AML-193 (cell line): ENCODE measurements around the gene NPL.

Experiments used
- DNase-seq, 2 experiments: peaks; one replicate each; lab custom pipeline; 2025; lab: John Stamatoyannopoulos, UW

NPL gene

DNA sequence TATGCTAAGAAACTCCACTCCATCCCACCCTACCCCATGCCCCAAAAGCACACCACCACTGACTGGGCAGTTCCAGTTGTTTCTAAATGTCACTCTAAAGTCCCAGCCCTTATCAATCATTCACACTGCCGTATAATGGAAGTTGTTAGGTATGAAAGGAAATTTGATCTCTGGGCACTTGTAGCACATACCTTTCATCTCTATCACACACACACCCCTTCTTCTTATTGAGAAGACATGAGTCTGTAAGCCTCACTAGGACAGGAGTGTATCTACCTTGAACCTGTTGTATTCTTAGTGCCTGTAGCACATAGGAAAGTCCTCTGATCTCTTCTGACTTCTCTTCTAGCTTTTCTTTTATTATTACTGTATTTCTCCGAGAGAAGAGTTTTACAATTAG is 27.3 kb downstream of the NPL start:
- no peak for DNase-seq

DNA sequence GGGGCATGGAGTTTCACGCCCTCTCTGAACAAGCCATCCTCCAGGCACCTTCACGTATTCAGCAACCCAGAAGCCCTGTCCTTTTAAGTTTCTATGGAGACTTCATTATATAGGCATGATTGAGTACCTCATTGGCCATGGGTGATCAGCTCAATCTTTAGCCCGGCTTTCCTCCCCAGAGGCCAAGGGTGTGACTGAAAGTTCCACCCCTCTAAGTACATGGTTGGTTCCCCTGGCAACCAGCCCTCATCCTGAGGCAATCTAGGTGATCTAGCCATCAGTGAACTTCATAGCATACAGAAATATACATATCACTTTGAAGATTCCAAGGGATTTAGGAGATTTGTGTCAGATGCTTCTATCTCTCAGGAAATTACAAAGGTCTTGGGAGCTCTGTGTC is 28.2 kb downstream of the NPL start:
- DNase-seq = no peak

DNA sequence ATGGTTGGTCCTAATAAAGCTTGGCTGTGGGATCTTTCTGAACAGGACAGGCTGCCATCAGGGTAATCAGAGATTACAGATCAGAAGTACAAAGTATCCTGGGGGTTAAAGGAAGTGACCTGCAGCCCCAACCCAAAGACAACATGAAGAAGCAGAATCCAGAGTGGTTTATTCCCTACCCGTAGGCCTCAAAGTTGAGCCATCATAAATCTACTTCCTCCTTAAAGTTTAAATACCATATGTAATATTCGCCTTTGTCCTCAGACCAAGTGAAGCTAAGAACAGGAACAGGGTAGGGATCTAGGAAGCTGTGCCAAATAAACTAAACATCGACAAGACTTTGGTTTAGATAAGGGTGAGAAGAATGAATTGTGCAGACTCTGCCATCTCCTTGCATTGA is 33.6 kb downstream of the NPL start:
- no peak for DNase-seq

DNA sequence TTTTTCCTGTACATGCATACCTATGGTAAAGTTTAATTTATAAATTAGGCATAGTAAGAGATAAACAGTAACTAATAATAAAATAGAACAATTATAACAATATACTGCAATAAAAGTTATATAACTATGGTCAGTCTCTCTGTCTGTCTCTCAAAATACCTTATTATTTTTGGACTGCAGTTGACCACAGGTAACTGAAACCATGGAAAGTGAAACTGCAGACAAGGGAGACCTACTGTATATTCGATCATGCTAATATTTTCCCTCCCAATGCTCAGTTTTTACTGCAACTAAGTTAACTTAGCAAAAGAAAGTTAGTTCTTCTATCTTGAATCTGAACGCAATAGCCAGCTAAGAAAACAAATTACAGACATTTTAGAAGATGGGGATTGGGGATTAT is 37.3 kb downstream of the NPL start:
- no peak for DNase-seq

DNA sequence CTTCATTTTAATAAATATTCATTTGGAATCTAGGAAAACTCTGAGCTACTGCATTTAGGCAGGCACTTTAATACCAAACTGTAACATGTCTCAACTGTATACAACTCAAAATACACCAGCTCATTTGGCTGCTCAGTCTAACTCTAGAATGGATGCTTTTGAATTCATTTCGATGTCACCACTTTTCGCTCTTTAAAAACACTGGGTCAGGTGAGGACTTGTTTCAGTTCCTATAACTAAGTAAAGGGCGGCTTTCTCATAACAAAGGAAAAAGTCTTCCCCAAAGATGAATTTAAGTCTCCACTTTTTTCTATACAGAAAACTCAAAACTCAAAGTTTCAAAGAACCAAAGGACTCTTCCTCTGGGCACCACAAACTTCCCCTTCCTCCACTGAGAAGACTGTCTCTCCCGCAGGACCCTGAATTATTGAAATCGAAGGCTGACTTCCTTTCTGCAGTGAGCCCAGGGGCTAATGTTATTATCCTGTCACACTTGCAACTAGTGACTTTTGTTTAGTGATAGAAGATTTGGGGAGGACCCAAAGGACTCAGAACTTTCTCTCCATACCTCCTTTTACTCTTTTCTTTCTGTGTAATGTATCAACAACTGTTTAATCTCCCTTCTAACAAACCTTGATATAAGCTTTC is 39.8 kb downstream of the NPL start:
- DNase-seq = peak; percentile 24 to 41

DNA sequence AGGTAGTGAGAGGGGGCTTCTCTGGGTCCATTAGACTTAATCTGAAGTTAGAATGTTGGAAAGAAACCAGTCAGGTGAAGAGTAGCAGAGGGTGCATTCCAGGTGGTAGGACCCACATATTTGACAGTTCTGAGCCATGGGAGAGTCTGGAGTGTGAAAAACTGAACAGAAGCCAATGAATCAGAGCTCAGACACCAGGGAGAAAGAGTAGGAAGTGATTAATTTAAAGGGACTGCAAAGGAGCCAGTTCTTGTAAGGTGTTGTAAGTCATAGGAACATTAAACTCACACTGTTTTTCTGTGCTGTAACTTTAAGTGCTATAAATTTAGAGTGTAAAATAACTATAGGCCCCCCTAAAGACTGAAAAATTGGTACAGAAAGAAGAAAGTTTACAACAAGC is 43.7 kb downstream of the NPL start:
- no peak for DNase-seq

DNA sequence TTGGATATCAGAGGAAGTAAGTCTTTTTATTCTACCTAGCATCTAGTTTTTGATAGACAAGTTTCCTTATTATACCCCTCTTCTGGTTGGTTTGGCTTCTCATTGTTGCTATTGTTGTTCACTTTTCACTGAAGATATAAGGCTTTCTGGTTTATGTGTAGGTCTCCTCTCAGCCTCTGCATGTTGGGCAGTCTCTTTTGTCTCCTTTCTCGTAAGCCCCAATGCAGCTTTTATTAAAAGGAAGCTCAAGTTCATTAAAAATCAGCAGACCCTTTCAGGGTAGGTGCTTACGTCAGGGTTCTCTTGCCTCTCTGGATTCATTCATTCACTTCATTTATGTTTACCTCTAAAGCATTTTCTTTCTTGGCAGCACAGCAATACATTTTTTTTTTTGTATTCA is 44.8 kb downstream of the NPL start:
- no peak for DNase-seq

DNA sequence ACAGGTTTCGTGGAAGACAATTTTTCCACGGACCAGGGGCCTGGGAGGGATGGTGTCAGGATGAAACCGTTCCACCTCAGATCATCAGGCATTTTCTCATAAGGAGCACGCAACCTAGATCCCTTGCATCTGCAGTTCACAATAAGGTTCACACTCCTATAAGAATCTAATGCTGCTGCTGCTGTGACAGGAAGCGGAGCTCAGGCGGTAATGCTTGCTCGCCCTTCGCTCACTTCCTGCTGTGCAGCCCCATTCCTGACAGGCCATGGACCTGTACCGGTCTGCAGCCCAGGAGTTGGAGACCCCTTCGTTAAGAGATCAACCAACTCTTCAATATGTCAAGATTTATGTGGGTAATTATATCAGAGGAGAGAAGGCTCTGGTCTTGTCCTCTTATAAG is 46.2 kb downstream of the NPL start:
- DNase-seq = no peak

DNA sequence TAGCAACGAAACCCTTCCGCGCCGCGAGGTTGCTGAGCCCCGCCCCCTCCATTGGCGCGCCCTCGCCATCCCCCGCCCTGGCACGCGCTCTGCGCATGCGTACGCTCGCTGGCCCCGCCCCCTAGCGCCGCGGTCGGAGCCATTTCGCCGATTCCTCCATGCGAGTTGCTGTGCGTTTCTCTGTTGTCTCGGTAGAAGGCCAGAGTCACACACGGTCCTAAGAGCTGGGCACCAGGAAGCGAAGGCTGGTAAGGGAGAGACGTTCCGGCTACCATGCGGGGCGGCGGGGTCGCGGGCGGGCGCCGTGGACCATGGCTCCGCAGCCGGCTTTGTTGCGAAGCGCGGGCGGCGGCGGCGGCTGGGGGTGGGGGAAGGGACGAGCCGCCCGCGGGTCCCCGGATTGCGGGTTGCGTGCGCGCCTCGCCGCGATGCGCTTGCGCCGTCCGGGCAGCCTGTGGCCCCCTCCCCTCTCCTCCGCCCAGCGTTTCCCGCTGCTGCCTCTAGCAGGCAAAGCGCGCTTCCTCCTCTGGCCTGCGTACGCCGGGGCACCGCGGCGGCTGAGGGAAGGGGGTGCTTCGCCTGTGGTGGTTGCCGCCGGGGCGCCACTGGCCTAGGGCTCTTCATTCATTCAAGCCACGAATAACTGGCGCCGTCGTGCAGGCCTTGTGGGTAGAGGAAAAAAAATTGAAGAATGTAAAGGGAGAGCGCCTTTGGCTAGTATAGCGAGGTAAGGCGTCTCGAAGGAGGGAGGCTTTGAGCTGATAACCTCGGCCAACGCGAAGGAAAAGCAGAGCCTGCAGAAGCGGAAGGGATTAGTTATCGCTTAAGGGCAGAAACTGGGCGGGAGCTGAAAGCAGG is 49.9 kb downstream of the NPL start, which contains the start of gene DHX9:
DHX9 (plus strand) TSS at position 139 of the 858 bp plus-strand sequence. CDS start 3,220 bp downstream, outside the sequence.
- peak; percentile 81 to 87 for DNase-seq

DNA sequence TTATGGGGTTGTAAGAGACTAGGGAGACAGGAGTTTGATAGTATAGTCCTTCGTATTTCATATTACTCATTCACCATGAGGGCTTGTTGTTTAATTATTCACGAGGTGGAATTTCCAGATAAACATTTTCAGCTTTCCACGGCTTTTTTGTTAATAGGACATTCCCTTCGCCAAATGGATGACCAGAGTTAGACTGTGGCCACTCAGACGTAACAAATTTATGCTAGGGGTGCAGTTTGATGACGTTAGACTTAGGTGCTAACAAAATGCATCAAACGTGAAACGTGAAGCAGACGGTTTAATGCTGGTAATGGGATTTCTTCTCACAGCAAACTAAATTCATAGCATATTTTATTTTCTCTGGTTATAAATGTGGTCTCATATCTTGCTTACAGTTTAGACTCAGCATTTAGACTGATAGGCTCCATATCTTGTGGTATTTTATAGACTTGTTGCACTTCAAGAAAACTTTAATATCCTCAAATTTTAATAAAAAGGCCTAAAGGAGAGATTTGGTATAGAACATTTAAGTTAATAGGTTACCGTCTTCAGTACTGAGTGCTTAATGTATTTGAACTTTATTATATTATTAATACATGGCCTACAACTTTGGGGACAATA is 51.9 kb downstream of the NPL start:
- peak in 1 of 2 experiments; percentile 12 for DNase-seq

DNA sequence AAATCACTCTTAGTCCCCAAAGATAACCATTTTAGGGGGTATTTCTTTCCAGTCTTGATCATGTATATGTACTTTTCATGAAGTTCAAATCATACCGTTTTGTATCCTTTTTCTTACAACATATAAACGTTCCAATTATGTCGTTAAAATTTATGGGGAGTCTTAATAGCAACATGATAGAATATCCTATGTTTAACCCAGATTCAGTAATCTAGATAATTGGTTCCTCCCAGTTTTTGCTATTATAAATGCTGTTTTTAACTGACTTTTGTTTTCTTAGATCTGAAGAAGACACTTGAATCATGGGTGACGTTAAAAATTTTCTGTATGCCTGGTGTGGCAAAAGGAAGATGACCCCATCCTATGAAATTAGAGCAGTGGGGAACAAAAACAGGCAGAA is 52.7 kb downstream of the NPL start:
- DNase-seq = no peak

DNA sequence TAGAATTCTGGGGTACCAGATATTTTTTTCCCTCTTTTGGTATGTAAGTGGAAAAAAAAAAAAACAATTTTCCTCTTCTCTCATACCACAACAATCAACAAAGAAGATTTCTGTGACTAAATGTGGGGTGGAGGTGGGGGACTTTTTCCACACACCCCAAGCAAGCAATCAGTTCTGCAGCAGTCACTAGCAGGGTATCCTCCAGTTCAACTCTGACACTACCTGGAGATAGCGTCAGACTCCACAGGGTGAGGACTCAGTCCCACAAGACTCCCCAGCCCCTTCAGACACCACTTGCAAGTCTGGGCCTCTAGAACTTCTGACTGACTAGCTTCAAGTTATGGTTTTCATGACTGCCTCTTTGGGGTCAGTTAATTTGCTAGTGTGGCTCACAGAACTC is 55.8 kb downstream of the NPL start:
- no peak for DNase-seq

DNA sequence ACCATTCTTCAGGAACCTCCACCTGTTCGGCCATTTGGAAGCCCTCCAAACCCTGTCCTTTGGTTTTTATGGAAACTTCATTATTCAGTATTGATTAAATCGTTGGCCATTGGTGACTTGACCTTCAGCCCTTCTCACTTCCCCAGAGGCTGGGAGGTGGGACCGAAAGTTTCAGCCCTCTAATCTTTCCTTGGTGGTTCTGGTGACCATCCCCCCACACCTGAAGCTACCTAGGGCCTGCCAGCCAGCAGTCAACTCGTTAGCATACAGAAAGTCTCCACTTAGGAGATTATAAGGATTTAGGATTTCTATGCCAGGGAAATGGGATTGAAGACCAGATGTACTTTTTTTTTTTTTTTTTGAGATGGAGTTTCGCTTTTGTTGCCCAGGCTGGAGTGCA is 56.3 kb downstream of the NPL start:
- DNase-seq = no peak

DNA sequence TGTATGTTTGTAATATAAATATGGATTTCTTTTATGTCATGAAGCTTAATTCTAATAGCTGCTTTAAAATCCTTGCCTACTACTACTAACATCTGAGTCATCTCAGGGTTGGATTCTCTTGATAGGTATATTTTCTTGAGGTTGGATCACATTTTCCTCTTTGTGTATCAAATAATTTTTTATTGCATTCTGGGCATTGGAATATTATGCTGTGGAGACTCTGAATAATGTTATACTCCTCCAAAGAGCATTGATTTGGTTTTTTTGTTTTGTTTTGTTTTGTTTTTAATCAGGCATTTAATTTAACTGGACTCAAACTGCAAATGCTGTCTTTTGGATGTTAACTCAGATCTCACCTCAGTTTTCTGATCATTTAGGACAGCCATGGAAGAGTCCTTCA is 57.5 kb downstream of the NPL start:
- DNase-seq = no peak

DNA sequence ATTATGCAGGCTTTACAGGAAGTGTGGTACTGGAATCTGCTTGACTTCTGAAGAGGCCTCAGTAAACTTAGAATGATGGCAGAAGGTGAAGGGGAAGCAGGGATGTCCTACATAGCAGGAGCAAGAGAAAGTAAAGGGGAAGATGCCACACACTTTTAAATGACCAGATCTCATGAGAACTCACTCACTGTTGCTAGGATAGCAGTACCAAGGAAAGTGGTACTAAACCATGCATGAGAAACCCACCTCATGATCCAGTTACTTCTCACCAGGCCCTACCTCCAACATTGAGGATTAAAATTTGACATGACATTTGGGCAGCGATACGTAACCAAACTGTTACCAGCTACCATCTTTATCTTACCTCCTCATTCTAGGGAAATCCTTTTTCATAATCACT is 59.2 kb downstream of the NPL start:
- no peak for DNase-seq

DNA sequence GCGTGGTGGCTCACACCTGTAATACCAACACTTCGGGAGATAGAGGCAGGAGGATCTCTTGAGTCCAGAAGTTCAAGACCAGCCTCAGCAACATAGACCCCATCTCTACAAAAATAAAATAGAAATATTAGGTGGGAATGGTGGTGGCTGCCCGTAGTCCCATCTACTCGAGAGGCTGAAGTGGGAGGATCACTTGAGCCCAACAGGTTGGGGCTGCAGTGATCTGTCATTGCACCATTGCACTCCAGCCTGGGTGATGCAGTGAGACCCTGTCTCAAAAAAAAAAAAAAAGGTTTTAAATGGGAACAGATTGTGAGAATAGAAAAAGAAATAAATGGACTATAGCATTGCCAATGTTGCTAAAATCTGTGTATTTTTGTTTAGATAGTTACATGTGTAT is 60.7 kb downstream of the NPL start:
- DNase-seq = no peak

DNA sequence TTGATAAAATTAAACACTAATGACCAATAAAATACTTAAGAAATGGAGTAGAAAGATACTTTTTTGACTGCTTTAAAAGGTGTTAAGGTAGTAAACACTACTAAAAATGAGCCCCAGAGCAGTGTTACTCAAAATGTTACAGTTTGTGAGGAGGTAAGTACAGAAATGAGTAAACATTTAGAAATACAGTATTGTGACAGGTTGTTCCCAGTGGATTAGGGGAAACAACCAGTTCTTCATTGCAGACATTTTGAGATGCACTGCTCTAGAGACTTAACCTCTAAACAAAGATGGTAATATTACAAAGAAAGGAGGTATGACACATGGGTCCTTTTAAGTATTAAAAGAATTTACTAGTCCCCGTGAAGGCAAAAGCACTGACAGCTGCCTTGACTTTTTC is 62.3 kb downstream of the NPL start:
- DNase-seq = no peak

DNA sequence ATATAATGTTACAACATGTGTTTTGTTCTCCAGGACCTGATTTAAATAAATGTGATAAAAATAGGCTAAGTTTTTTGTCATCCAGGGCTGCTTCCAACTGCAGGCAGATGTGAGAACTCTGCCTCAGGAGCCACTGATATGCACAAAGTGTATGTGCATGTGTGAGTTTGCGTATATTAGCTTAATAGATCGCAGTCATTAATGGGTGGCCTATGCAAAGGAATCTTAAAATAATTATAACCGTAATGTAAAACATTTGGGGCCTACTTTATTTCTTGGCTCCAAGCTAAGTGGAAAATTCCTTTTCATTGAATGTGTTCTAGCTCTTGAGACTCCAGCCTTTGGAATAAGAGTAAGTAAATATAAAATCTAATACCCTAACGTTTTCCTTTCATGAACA is 66.3 kb downstream of the NPL start:
- no peak for DNase-seq

DNA sequence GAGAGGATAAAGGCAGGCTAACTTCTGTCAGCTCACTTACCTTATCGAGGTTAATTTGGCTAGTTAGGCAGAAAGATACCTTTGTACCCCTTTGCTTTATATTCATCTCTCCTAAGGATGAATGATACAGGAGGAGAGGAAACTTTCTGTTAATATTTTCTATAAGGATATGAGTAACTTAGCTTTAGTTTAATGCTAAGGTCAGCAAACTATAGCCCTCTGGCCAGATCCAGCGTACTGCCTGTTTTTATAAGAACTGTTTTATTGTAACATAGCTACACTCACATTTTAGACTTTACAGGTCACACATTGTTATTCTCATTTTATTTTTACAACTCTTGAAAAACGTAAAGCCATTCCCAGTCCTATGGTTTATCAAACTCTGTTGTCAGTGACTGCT is 67.6 kb downstream of the NPL start:
- no peak for DNase-seq

DNA sequence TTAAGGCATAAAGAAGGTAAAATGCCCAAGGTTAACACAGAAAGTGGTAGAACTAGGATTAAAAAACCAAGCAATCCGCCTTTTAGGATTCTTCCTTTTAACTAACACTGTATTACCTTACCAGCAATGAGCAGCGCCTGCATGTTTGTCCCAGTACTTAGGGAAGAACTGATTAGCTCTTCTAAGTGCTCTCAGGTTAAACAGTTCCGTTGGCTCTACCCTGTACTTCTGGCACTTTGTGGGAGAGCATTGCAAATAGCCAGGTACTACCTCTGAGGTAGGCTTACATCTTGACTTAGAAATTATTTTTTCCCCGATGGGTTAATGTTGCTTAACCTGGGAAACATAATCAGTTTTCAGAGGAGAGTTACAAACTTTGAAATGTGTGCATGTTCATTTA is 71.1 kb downstream of the NPL start:
- no peak for DNase-seq

DNA sequence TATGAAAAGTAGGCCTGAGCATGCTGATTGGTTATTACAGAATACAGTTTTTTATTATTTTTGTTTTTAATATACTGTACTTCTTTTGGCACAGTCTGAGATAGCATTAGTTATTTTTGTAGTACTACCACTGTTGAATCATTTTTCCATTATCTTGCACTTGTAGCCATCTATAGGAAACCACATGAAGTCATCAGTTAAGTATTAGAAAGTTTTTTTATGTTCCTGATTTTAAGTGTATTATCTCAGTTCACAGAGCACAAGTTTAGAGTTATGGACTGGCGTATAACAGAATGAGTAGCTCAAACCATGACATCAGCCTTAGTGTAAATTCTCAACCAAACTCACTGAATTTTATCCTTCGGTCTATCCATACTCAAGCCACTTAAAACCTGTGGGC is 72.4 kb downstream of the NPL start:
- no peak for DNase-seq

DNA sequence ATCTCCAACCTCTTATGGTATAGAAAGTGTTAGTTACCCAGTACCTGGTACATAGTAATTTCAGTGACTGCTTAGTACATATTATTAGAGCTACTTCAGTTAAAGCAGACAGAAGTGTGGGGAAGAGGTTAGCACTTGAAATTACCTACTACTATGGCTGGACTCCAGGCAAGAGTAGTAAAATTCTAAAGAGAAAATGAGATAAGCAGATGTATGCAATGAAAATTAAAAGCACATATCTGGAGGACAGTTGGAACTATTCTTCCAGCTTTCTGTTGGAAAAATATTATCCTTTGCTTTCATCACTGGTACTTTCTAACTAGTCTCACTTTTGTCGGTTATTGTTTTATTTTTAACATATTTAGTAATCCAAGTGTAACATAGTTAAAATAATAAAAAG is 73.3 kb downstream of the NPL start:
- DNase-seq = no peak

DNA sequence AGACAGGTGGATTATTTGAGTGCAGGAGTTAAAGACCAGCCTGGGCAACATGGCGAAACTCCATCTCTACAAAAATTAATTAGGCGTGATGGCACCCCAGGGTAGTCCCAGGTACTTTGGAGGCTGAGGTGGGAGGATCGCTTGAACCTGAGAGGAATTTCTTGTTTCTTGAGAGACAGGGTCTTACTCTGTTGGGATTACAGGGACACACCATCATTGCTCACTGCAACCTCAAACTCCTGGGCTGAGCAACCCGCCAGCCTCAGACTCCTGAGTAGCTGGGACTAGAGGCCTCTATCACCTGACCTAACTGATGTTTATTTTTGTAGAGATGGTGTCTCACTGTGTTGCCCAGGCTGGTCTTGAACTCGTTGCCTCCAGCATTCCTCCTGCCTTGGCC is 74.4 kb downstream of the NPL start:
- no peak for DNase-seq
